Kidney (tissue), 14 donors: Measurements from ENCODE around the gene DENND1B. TPM values are rescaled to one million over a fixed set of nuclear protein-coding genes. Genes with fewer than 3 reads are reported as not detected.

Experiments used
- DNase-seq, 5 donors: peaks; one replicate each; pipeline ENCODE4 v3.0.0-alpha.2; 2013 to 2020
- FAIRE-seq: peaks from 2 replicates; lab custom pipeline; 2012; peaks lifted over from hg19 to GRCh38; lab: Jason Lieb, UNC
- H3K27ac ChIP-seq, 2 donors: one replicate each; pipeline ENCODE4 v1.7.0; 2013; ENCODE audit warnings: low read depth in 2 of 2, low read length in 2 of 2, inconsistent platforms in 1 of 2
- H3K27me3 ChIP-seq: one replicate; pipeline ENCODE4 v1.7.1; 2013; ENCODE audit warnings: low read length, inconsistent platforms; ENCODE audit not compliant: control insufficient read depth, insufficient read depth
- H3K36me3 ChIP-seq, 3 donors: one replicate each; pipeline versions ENCODE4 v1.7.0 to v1.7.1; 2013; ENCODE audit warnings: low read length in 3 of 3, control low read depth in 1 of 3, inconsistent platforms in 1 of 3; ENCODE audit not compliant: insufficient read depth in 3 of 3, control insufficient read depth in 2 of 3
- H3K4me1 ChIP-seq, 3 donors: one replicate each; pipeline versions ENCODE4 v1.7.0 to v1.7.1; 2013; ENCODE audit warnings: low read length in 3 of 3, inconsistent platforms in 1 of 3, low read depth in 1 of 3; ENCODE audit not compliant: control insufficient read depth in 2 of 3, insufficient read depth in 2 of 3
- H3K4me3 ChIP-seq, 3 donors: one replicate each; pipeline versions ENCODE4 v1.7.0 to v1.8.1; 2013; ENCODE audit warnings: low read length in 3 of 3, control low read depth in 1 of 3, inconsistent platforms in 1 of 3
- H3K9ac ChIP-seq, 3 donors: one replicate each; pipeline versions ENCODE4 v1.7.0 to v1.7.1; 2013; ENCODE audit warnings: low read length in 3 of 3, control low read depth in 1 of 3, inconsistent platforms in 1 of 3
- H3K9me3 ChIP-seq, 3 donors: one replicate each; pipeline versions ENCODE4 v1.7.0 to v1.7.1; 2013; ENCODE audit warnings: low read length in 3 of 3, control low read depth in 1 of 3, inconsistent platforms in 1 of 3; ENCODE audit not compliant: control insufficient read depth in 2 of 3, insufficient read depth in 1 of 3
- CTCF ChIP-seq: IDR thresholded peaks from 3 replicates; pipeline ENCODE4 v1.5.1; 2012; ENCODE audit warnings: mild to moderate bottlenecking, moderate library complexity, borderline replicate concordance; ENCODE audit not compliant: insufficient read depth; ENCODE audit errors: extremely low read depth
- intact Hi-C: fragments of 100-400 bp; cut with DNase I; formaldehyde crosslinking; loops from one replicate; pipeline ENCODE4 v1.11.1; 2022
- polyA plus RNA-seq: library from polyadenylated mRNA; stranded (reverse); fragments of 350-450 nt; fragmentation: Illumina TruSeq; extraction: RNeasy Lipid Tissue Mini Kit (QIAGEN cat#74804); gene quantifications from one replicate; pipeline ENCODE4 v1.2.3, GENCODE V29; 2014; ENCODE audit warnings: low read depth, low replicate concordance; ENCODE audit not compliant: insufficient read depth
- total RNA-seq: library from RNA; stranded (reverse); fragmentation: NEBNext Ultra II Directional; extraction: Animal tissue kit (Norgen Biotek cat#: 25700); gene quantifications from one replicate; pipeline ENCODE4 v1.2.1, GENCODE V29; 2021
- donor health status: control.
- donor health status: control.
- donor health status: control.
- donor health status: control.
- donor health status: control.
- donor health status: DM: yes; HTN: yes; CAD: no.
- donor health status: Normal renal cell carcinoma (clear cell type).

The DENND1B gene
- total and polyA plus RNA-seq, 2 donors from 2014 or later = 3.1 to 20.6 TPM

- Histone ChIP-seq H3K36me3 (no peaks in the 10 kb centered on the region), H3K9ac (no peak overlapping the region), H3K27ac (no peak overlapping the region), H3K9me3 (peaks cover 0 to 7% (median 0%) of the 10 kb centered on the region in 3 donors), H3K27me3 (no peaks in the 10 kb centered on the region), H3K4me1 (no peaks in the 10 kb centered on the region), H3K4me3 (no peak overlapping the region)
- DNase-seq = no peak
- intact Hi-C loops = no loop called here
- no peak for FAIRE-seq
- no peak for TF ChIP-seq CTCF
Observed at GRCh38 chr1:197799271-197799670, 24.0 kb upstream of the DENND1B start.

GRCh38 chr1:197798492-197798891, 23.2 kb upstream of the DENND1B start:
- Histone ChIP-seq H3K9me3 (peaks cover 0 to 7% (median 0%) of the 10 kb centered on the region in 3 donors), H3K4me1 (no peaks in the 10 kb centered on the region), H3K27ac (no peak overlapping the region), H3K36me3 (no peaks in the 10 kb centered on the region), H3K27me3 (no peaks in the 10 kb centered on the region), H3K4me3 (no peak overlapping the region), H3K9ac (no peak overlapping the region)
- intact Hi-C loops = no loop called here
- DNase-seq (peak in 1 of 5 donors; percentile 7), FAIRE-seq (no peak)
- no peak for TF ChIP-seq CTCF

- DNase-seq (no peak), FAIRE-seq (no peak)
- Histone ChIP-seq H3K36me3 (no peaks in the 10 kb centered on the region), H3K4me1 (no peaks in the 10 kb centered on the region), H3K9me3 (peaks cover 0 to 7% (median 0%) of the 10 kb centered on the region in 3 donors), H3K4me3 (no peak overlapping the region), H3K27me3 (no peaks in the 10 kb centered on the region), H3K9ac (no peak overlapping the region), H3K27ac (no peak overlapping the region)
- intact Hi-C loops = no loop called here
- TF ChIP-seq CTCF = no peak
Observed at GRCh38 chr1:197797010-197797409, 21.7 kb upstream of the DENND1B start.
